Mucosa of descending colon (tissue), 3 donors: ENCODE measurements around the gene DLX4. TPM values are rescaled to one million over a fixed set of nuclear protein-coding genes. Genes with fewer than 3 reads are reported as not detected.

Experiments used
- ATAC-seq: fragments of 200-7000 bp; cut with Tn5 transposase; one replicate; pipeline ENCODE4 v1.9.1; 2020; ENCODE audit warnings: mild to moderate bottlenecking, moderate library complexity
- DNase-seq, 3 donors: peaks; one replicate each; pipeline ENCODE4 v3.0.0-alpha.2; 2020
- H3K36me3 ChIP-seq: fragments of 200-600 bp; one replicate; pipeline ENCODE4 v1.8.0; 2021; ENCODE audit warnings: low read depth, mild to moderate bottlenecking
- H3K4me1 ChIP-seq: fragments of 200-600 bp; one replicate; pipeline ENCODE4 v1.8.0; 2021; ENCODE audit warnings: low read depth, mild to moderate bottlenecking
- H3K4me3 ChIP-seq: fragments of 200-600 bp; one replicate; pipeline ENCODE4 v1.8.0; 2021; ENCODE audit warnings: mild to moderate bottlenecking
- H3K9me3 ChIP-seq: fragments of 200-600 bp; one replicate; pipeline ENCODE4 v1.8.0; 2021; ENCODE audit warnings: mild to moderate bottlenecking
- intact Hi-C, 2 donors: fragments of 100-400 bp; cut with DNase I in 1 of 2; cut with micrococcal nuclease in 1 of 2; formaldehyde crosslinking; loops; one replicate each; pipeline versions ENCODE4 v1.11.0 to v1.11.1; 2022; cut with DNase I, micrococcal nuclease
- total RNA-seq, 3 donors: library from RNA; stranded (reverse); fragmentation: NEBNext Ultra II Directional in 2 of 3; extraction: Animal tissue kit (Norgen Biotek cat#: 25700) in 2 of 3; gene quantifications; one replicate each; pipeline versions ENCODE4 v1.2.1 to v1.2.4, GENCODE V29; 2021 to 2023
- TF ChIP-seq, protein P1 (sequence below): fragments of 200-600 bp; IDR thresholded peaks from one replicate; pipeline ENCODE4 v1.8.0; 2022; ENCODE audit warnings: antibody characterized with exemption, mild to moderate bottlenecking
- donor health status: DM: no; HTN: no; CAD: no; lungs with moderate emphysema.
- donor health status: DM: no; HTN: no; CAD: no.
- donor health status: DM: no; HTN: yes; CAD: no.

The DLX4 gene
- total RNA-seq, 3 donors from 2014 or later: 0.14 to 0.60 (median 0.24) TPM

DNA sequence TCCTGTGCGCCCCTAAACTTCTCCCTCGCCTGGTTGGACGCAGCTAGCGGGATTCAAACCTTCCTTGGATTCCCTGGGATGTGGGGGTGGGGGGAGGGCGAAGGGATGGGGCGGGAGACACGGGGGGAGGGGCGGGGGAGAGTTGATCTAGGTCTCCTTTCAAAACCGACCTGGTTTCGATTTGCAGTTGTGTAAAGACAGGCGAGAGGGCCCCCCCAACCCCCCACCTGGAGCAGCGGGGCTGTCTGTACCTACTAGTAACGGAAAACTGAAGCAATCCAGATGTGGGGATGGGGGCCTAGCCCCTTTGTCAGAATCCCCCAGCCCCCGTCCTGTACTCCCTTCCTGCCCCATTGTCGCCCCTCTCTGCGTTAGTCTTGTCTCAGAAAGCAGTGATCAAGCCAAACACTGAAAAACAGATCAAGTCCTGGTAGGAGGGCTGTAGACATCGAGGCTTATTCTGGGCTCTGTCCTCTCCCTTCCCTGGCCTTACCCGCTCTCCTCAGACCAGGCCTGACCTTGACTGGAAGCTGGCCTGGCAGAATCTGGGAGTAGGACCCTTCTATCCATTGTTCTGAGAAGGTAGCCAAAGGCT, 902 bp downstream of the DLX4 start:
- intact Hi-C loops: no loop called here
- no peaks in the 10 kb centered on the region for H3K36me3 ChIP-seq
- H3K4me1 ChIP-seq: peaks cover 12% of the 10 kb centered on the region
- ATAC-seq: no peak
- no peaks in the 10 kb centered on the region for H3K9me3 ChIP-seq
- TF ChIP-seq, protein P1, sequence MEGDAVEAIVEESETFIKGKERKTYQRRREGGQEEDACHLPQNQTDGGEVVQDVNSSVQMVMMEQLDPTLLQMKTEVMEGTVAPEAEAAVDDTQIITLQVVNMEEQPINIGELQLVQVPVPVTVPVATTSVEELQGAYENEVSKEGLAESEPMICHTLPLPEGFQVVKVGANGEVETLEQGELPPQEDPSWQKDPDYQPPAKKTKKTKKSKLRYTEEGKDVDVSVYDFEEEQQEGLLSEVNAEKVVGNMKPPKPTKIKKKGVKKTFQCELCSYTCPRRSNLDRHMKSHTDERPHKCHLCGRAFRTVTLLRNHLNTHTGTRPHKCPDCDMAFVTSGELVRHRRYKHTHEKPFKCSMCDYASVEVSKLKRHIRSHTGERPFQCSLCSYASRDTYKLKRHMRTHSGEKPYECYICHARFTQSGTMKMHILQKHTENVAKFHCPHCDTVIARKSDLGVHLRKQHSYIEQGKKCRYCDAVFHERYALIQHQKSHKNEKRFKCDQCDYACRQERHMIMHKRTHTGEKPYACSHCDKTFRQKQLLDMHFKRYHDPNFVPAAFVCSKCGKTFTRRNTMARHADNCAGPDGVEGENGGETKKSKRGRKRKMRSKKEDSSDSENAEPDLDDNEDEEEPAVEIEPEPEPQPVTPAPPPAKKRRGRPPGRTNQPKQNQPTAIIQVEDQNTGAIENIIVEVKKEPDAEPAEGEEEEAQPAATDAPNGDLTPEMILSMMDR: no peak
- DNase-seq: no peak
- H3K4me3 ChIP-seq: no peak overlapping the region

DNA sequence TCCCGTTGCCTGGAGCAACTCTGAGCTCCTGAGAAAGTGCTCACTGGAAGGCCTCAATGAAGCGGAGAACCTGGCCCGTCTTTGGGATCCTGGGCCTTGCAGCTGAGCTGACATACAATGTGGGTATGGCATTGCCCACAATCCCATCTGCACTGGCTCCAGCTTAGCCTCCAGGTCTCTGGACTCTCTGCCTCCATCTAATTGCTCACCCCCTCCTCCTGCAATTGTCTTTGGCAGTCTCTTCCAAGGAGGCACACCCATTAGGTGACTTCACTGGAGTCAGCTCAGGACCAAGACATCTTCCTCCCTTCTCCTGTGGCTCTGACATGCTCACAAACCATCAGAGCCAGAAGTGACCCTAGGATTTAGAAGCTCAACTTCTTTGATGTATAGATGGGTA, 1.5 kb downstream of the DLX4 start:
- Histone ChIP-seq H3K36me3 (no peaks in the 10 kb centered on the region), H3K9me3 (no peaks in the 10 kb centered on the region), H3K4me1 (peaks cover 12% of the 10 kb centered on the region), H3K4me3 (no peak overlapping the region)
- DNase-seq (no peak), ATAC-seq (no peak)
- TF ChIP-seq, protein P1: no peak
- intact Hi-C loops: no loop called here

DNA sequence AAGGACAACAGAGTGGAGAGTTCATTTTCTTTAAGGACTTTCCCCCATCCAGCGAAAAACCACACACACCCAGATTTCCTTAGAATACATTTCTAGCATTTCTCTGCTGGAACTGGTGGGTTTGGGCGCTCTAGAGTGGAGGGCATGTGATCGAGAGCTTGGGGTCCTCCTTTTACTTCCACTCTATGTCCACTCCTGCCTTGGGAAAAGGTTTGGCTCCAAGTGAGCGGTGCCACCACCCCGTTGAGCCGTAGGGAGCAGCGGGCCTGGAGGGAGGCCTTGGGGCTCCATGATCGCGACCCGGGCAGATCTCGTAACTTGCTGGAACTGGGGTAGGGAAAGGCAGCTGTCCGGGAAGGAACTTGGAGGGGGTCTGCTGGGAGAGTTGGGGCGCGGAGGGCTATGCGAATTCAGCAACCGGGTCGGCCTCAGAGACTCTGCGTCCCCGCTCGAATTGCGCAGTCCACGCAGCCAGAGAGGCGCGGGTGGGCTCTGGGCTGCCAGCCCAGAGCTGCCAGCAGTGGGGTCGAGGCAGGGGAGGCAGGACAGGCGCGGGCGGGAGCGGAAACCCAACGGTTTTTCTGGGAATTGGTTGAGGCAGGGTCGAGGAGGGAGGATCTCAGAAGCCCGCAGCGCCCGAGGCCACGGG, 2.3 kb downstream of the DLX4 start:
- no peak overlapping the region for H3K4me3 ChIP-seq
- H3K4me1 ChIP-seq: peaks cover 12% of the 10 kb centered on the region
- intact Hi-C loops: no loop called here
- TF ChIP-seq, protein P1: no peak
- ATAC-seq (no peak), DNase-seq (no peak)
- no peaks in the 10 kb centered on the region for H3K9me3 ChIP-seq
- no peaks in the 10 kb centered on the region for H3K36me3 ChIP-seq

DNA sequence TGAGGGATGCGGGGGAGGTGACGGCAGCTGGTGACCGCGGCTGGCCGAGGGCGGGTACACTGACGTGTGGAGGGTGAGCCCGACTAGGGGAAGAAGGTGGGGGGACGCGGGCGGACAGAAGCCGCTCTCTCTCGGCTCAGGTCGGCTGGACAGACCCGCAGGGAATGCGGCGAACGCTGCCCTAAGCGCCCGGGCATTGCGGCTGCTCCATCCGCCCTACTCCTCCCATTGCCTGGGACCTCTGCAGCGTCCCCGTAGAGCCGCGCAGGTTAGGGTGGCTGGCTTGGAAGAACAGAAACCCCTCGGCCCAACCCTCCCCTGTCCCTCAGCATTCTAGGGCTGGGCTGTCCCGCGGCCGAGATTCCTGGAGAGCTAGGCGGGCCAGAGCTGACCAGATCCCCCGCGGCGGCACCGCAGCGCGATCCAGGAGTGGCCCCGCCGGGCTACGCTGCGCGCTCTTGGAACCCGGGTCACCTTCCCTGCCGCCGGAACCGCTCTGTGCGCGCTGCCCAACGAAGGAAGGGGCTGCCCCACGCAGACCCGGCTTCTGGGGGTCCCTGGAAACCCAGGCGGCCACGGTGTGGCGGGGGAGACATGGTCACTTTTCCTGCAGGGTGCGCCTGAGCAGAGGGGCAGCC, 3.0 kb downstream of the DLX4 start:
- no peak for DNase-seq
- Histone ChIP-seq H3K9me3 (no peaks in the 10 kb centered on the region), H3K4me3 (no peak overlapping the region)

DNA sequence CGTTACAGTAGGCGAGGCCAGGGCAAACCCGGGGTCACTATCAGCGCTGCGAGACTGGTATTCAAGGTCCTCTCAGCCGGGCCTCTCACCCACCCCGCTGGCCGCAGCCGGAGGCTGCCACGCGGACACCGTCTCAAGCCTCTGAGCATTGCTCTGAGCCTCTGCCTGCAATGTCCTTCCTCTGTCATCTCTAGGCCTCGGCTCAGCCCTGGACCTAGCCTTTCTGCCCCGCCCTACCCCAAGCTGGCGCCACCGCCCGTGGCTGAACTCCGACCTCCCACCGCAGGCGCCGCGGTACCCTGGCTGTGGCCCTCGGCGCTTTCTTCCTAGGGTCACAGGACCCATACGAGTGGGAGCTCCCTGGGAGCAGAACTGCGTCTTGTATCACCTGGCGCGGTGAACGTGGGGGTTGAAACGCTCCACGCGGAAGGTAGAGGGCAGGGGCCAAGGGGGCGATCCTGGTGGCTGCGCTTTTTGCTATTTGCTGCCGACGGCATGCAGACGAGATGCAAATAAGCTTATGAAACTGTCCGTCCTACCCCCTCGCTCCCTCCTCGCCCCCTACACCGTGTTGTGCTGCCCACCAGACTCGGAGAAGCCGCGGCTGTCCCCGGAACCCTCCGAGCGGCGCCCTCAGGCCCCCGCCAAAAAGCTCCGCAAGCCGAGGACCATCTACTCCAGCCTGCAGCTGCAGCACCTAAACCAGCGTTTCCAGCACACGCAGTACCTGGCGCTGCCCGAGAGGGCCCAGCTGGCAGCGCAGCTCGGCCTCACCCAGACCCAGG, 3.7 kb downstream of the DLX4 start:
- DNase-seq (no peak), ATAC-seq (no peak)
- no peaks in the 10 kb centered on the region for H3K9me3 ChIP-seq
- H3K36me3 ChIP-seq: no peaks in the 10 kb centered on the region
- no peak overlapping the region for H3K4me3 ChIP-seq
- peaks cover 12% of the 10 kb centered on the region for H3K4me1 ChIP-seq
- TF ChIP-seq, protein P1: no peak
- intact Hi-C loops: no loop called here

More for the DNA sequence above, 3.0 kb downstream of the DLX4 start:
- Histone ChIP-seq H3K36me3 (no peaks in the 10 kb centered on the region), H3K4me1 (peaks cover 12% of the 10 kb centered on the region)
- ATAC-seq: no peak
- intact Hi-C loops: no loop called here
- TF ChIP-seq, protein P1: no peak
